Limb (tissue), 2 donors: ENCODE results near the gene SLC44A4.
"Not testable (repeated sequence)": the region's sequence is repeated elsewhere in the genome, so short reads cannot be mapped to it uniquely, and the experiment has no call there.

Source experiments
- DNase-seq, 2 donors: peaks; one replicate each; pipeline ENCODE4 v3.0.0-alpha.2; 2016; ENCODE audit errors: extremely low spot score in 2 of 2

The SLC44A4 gene

DNA sequence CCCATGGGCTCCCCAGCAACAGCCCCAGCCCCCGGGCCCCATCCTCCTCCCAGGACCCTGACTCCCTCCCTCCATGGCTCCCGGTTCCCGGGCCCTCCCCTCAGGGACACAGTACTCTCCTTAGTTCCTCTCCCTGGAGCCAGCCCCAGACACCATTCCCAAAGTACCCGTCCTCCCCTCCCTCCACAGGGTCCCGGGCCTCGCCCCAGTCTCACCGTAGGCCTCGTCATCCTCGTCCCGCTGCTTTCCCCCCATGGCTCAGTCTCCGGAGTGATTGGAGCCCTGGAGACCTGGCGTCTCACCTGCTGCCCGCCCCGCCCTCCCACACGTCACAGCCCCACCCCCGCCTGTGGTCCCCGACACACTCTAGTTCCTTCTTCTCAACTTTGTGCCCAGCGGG, at the start of gene SLC44A4:
TSS of gene SLC44A4 (minus strand) at position 272 of the 400 bp plus-strand sequence. CDS start at position 255, 17 bp downstream.
- DNase-seq: peak in 1 of 2 donors; percentile 26

DNA sequence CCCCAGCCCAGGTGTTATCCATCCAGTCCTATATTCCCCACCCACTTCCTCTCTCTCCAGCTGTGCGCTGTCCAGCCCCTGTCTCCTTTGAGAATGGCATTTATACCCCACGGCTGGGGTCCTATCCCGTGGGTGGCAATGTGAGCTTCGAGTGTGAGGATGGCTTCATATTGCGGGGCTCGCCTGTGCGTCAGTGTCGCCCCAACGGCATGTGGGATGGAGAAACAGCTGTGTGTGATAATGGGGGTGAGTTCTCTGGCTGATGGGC, 49.8 kb upstream of the SLC44A4 start:
- DNase-seq: no peak

DNA sequence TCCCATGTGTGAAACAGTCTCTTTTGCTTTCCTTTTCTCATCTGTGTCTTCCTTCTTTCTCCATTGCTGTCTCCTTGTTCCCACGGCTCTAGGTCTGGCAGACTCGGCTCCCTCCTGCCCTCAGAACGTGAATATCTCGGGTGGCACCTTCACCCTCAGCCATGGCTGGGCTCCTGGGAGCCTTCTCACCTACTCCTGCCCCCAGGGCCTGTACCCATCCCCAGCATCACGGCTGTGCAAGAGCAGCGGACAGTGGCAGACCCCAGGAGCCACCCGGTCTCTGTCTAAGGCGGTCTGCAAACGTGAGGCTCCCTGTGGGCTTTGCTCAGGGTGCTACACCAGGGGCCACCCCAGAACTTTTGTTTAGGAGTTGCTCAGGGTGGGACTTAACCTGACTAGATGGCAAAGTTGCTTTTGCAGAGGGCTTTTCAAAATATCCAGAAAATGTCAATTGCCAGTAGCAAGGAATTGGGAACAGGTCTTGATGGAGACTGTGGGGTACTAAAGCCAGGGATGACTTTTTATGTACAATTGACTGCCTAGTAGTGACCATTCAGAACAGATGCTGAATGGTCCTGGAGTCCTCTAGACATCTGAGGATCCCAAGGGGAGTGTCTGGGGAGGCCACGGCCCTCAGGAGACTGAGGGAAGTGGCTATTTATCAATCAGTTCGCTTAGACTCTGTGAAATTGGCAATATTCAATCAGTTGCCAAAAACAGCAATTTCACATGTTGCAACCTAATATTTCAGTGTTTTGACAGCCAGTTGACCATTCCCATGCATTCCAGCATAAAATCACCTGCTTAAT, 49.3 kb upstream of the SLC44A4 start:
- DNase-seq: no peak

DNA sequence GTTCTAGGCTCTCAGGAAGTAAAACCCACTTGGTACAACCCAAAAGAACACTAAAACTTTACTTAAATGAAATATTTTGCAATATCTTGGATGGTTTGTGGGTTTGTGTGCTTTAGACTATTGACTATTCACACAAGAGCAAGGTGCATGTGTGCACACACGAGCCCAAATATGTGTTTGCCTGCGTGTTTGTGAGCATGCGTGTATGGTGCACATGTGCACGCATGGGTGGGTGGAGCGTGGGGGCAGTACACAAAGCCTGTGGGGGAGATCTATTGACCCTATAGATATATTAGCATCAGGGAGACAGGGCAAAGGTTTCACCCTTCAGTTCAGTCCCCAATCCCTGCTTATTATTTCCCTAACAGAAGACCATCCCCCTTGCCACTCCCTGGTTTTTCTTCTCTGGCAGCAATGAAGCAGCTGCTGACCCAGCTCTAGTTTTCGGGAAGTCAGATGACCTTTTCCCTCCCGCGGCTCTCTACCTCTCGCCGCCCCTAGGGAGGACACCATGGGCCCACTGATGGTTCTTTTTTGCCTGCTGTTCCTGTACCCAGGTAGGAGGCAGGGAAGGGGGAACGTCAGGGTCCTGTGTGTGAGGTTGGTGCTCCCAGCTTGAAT, 48.6 kb upstream of the SLC44A4 start, which contains the start of gene C2:
TSS of gene C2 (plus strand) at position 476 of the 621 bp plus-strand sequence. CDS start at position 512, 36 bp downstream.
- no peak for DNase-seq

DNA sequence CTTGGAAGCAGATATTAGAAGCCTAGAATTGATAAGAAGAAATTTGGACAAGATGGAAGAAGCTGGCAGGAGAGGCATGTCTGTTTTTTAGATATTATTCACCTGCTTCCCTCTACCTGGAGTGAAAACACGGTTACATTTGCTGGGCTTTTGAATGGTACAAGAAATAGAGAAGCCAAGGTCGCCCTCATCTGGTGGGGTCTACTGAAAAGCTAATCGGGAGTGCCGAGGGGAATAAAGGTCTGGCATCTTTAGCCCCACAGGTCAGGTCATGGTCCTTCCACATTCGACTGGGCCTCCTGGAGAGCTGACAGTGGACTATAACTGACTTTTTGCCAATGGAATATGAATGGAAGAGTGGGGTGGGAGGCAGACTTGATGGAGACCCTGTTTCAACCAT, 44.1 kb upstream of the SLC44A4 start:
- no peak for DNase-seq

DNA sequence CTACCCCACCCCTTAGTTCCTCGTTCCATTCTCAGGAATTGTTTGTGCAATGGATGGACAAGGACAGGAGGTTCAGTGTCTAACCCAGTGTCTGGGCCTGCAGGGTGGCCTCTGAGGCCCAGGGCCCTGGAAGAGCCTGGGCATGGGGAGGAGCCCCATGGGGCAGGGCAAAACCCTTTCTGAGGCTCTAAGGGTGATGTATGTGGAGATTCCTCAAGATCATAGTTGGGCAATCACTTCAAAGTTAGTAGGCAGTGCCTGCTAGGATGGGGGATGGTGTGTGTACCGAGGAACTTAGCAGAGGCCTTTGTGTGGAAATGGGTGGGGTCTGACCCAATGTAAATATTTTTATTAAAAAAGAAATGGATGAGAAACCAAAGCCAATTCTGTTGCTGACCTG, 42.0 kb upstream of the SLC44A4 start:
- no peak for DNase-seq

DNA sequence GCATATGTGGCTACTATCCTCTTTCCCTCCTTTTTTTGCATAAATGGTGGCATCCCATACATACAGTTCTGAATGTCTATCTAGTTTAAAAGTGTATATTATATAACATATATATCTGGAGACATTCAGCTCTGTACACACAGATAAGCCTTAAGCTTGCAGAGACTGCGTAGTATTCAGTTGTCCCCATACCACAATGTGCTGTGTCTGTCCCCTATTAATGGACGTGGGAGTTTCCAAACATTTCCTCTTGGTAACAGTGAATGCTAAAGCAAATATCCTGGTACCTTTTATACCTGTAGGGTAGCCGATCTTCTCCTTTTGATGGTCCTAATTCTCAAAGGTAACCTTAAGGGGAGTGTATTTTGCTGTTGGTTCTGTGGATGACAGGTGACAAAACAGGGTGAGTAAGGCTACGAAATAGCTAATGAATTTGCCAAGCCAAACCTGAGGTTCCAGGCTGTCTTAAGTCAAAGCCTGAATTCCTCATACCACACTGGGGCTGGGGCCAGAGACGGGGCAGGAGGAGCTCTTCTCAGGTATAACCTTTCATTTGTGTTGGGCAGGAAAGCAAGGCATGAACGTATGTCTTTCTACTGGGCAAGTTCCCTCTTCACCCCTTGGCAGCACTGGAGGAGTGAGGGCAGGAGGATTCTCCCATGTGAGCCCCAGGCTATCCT, 41.0 kb upstream of the SLC44A4 start:
- DNase-seq: no peak

DNA sequence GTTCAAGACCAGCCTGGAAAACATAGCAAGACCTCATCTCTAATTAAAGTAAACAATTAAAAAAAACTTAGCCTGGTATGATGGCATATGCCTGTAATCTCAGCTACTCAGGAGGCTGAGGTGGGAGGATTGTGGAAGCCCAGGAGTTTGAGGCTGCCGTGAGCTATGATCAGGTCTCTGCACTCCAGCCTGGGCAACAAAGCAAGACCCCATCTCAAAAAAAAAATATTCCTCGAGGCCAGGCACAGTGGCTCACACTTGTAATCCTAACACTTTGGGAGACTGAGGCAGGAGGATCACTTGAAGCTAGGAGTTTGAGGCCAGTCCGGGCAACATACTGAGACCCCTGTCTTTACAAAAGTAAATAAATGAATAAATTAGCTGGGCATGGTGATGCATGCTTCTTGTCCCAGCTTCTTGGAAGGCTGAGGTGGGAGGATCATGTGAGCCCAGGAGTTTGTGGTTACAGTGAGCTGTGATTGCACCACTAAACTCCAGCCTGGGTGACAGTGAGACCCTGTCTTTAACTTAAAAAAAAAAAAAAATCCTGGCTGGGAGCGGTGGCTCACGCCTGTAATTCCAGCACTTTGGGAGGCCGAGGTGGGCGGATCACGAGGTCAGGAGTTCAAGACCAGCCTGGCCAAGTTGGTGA, 39.4 kb upstream of the SLC44A4 start:
- DNase-seq: no peak

DNA sequence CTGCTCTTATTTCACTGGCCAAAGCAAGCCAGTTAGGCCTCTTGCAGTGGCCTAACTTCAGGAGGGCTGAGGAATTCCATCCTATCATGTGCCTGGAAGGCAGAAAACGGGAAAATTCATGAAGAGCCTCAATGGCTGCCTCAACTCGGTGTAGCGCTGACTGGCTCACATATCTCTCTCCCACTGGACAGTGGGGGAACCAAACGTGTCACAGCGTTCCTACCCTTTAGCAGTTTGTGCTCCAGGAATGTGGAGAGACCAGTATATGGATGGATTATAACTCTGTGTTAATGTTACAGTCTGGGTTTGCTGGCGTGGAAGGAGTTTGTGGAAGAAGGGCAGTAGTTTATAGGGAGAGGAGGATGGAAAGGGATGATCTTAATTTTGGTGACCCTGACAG, 37.0 kb upstream of the SLC44A4 start:
- DNase-seq: no peak

DNA sequence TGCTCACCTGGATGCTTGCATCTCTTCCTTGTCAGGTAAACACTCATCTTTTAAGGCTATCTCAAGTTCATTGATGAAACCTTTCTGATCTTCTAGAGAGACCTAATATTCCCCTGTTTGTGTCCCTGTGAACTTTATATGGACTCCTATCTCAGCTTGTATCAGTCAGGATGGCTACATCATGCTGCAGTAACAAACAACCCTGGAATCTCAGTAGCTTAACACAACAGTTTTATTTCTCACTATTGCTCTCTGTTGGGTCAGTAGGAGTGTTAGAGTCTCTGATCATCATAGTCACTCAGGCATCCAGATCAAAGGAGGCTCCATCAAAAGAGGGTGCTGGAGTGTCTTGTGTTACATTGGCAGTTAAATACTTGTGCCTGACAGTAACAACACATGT, 36.6 kb upstream of the SLC44A4 start:
- DNase-seq: no peak

DNA sequence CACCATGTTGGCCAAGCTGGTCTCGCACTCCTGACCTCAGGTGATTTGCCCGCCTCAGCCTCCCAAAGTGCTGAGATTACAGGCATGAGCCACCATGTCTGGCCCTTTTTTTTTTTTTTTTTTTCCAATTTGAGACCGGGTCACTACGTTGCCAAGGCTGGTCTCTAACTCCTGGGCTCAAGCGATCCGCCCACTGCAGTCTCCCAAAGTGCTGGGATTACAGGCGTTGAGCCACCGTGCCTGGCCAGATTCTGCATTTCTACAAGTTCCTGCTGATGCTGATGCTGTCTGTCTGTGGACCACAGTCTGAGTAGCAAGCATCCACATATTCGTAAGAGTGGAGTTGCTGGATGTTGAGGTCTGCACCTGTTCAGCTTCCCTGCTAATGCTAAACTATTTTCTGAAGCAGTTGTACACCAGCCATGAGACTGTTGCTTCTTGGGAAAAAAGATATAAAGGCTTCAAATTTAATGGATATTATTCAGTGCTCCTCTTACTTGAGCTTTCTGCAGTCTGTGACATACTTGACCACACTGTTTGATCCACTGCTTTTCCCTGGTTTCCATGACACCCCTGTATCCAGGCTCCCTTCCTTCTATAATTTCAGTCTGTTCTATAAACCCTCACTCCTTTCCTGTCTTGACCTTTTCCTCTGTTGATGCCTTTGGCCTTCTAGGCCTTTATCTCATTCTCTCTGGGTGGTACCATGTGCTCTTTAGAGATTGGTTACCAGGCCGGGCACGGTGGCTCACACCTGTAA, 33.2 kb upstream of the SLC44A4 start:
- no peak for DNase-seq

DNA sequence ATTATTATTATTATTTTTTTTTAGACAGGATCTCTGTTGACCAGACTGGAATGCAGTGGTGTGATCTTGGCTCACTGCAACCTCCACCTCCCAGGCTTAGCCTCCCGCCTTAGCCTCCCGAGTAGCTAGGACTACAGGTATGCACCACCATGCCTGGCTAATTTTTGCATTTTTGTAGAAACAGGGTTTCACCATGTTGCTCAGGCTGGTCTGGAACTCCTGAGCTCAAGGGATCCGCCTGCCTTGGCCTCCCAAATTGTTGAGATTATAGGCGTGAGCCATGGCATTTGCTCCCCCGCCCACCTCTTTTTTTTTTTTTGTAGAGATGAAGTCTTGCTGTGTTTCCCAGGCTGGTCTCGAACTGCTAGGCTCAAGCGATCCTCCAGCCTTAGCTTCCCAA, 30.5 kb upstream of the SLC44A4 start:
- not testable (repeated sequence) for DNase-seq

DNA sequence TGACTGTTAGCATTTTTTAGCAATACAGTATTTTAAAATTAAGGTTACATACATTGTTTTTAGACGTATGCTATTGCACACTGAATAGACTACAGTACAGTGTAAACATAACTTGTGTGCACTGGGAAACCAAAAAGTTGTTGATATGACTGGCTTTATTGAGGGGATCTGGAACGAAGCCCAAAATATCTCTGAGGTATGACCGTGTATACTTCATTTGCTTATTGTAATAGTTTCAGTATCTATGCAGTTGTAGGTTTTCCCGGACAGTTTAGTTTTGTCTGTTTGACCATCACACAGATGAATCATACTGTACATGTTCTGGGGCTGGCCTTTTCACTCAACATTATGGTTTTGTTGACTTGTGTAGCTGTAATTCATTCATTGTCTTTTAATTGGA, 30.0 kb upstream of the SLC44A4 start:
- no peak for DNase-seq

DNA sequence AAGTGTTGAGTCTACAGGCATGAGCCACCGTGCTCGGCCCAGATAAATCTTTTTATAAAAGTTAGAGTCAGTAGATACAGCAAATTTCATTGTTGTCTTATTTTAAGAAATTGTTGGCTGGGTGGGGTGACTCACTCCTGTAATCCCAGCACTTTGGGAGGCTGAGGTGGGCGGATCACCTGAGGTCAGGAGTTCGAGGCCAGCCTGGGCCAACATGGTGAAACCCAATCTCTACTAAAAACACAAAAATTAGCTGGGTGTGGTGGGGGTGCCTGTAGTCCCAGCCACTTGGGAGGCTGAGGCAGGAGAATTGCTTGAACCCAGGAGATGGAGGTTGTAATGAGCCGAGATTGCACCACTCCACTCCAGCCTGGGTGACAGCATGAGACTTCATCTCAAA, 29.5 kb upstream of the SLC44A4 start:
- DNase-seq: not testable (repeated sequence)

DNA sequence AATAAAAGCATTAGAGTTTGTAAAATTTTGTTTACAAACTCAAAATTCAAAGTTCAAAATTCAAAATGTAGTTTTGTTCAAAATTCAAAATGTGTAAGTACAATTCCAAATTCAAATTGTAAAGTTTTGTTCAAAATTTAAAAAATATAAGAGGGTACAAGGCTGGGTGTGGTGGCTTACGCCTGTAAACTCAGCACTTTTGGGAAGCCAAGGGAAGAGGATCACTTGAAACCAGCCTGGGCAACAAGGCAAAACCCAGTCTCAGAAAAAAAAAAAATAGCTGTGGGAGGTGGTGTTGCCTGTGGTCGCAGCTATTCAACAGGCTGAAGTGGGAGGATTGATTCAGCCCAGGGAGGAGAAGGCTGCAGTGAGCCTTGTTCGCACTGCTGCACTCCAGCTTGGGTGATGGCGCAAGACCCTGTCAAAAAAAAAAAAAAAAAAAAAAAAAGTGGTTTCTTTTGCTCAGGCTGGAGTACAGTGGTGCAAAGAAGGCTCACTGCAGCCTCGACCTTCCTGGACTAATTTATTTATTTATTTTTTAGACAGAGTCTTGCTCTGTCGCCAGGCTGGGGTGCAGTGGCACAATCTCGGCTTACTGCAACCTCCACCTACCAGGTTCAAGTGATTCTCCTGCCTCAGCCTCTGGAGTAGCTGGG, 28.5 kb upstream of the SLC44A4 start:
- DNase-seq: no peak

DNA sequence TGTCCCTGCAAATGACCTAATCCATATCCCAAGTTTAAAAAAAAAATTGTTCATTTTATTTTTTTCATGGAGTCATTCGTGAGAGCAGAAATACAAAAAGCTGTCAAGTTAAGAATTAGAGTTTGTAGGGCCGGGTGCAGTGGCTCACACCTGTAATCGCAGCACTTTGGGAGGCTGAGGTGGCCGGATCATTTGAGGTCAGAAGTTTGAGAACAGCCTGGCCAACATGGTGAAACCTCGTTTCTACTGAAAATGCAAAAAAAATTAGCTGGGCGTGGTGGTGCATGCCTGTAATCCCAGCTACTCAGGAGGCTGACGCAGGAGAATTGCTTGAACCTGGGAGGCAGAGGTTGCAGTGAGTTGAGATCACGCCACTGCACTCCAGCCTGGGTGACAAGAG, 27.9 kb upstream of the SLC44A4 start:
- DNase-seq: not testable (repeated sequence)

DNA sequence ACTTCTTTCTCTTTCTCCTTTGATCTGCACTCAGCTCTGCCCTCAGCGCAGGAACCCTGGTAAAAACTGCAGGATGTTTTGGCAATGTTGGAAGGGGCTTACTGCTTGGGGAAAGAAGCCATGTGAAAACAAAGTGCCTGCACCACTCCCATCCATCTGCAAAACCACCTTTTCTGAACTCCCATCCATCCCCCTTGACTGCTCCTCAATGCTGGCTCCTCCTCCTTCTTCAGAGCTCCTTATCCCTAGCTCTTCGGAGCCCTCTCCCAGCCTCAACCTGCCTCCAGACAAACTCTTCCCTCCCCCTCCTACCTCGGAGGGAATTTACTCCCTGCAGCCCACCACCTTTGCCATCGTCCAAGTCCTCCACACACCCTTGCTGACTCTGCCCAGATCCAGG, 27.3 kb upstream of the SLC44A4 start:
- DNase-seq: no peak

DNA sequence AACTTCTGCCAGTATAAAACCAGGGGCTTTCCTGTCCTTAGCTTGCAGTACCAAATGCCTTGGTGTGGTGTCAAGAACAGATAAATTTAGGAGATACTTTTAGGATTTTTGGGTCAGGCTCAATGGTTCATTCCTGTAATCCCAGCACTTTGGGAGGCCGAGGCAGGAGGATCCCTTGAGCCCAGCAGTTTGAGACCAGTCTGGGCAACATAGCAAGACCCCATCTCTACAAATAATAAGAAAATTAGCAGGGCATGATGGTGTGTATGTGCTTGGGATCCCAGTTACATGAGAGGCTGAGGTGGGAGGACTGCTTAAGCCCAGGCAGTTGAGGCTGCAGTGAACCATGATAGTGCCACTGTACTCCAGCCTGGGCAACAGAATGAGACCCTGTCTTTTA, 26.2 kb upstream of the SLC44A4 start:
- no peak for DNase-seq

DNA sequence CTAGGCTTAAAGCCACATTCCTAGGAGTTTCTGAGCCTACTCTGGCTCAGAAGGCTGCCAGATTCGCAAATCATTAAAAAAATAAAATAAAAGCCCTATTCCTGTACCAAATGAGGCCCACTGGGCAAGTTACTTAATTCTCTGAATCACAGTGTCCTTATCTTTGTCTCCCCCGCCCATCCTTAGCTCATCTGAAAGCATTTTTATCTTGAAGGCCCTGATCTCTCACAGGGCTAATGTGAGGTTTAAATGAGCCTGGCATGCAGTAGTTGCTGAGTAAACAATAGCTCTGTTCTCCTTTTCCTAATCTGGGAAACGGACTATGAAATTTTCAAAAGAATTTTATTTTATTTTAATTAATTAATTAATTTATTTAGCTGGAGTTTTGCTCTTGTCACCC, 25.2 kb upstream of the SLC44A4 start:
- DNase-seq: no peak

DNA sequence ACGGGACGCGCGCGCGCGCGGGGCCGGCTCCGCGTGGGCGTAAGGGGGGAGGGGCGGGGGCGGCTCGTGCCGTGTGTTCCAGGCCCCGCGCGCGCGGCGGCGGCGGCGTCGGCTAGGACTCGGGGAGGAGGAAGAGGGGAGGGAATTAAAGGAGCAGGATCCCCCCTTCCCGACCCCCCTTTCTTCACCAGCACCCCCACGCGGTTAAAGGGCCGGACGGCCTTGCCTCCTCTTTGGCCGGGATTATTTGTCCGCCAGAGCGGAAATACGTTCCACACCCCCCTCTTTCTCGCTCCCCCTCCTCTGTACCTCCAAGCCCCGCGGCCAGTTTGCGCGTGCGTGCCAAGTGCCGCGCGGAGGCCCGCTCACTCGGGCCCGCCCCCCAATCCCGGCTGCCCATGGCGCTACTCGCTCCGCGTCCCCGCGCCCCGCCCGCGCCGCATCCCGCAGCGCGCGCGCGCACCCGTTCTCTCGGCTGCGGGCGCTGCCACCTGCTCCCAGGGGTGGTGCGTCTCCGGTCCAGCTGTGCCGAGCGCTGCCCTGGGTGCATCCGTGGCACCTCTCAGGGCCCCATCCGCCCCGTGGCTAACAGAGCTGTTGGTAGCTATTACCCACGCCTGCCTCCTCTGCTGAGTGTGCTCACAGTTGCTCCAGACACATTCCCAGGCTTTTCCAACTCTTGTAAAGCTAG, 23.3 kb upstream of the SLC44A4 start, which contains the start of gene ZBTB12:
TSS of gene ZBTB12 (minus strand) at position 134 of the 691 bp plus-strand sequence. CDS start 781 bp downstream, outside the sequence.
- peak; percentile 97 for DNase-seq
